Astrocyte (in vitro differentiated cells and primary cell): ENCODE measurements around the gene NLRP9. TPM values are rescaled to one million over a fixed set of nuclear protein-coding genes. Genes with fewer than 3 reads are reported as not detected.

Experiments used
- DNase-seq: peaks from one replicate; pipeline ENCODE4 v3.0.0-alpha.2; 2010; ENCODE audit warnings: low read depth
- FAIRE-seq: peaks from 2 replicates; lab custom pipeline; 2011; peaks lifted over from hg19 to GRCh38; lab: Jason Lieb, UNC
- H2AFZ ChIP-seq: 2 replicates; pipeline ENCODE4 v1.6.0; 2012; ENCODE audit warnings: low read depth, low read length, inconsistent platforms
- H3K27ac ChIP-seq: 2 replicates; pipeline ENCODE4 v1.5.1; 2011; ENCODE audit warnings: low read depth, low read length, inconsistent platforms
- H3K27me3 ChIP-seq: 2 replicates; pipeline ENCODE4 v1.6.0; 2011; ENCODE audit warnings: low read length, inconsistent platforms; ENCODE audit not compliant: insufficient read depth
- H3K36me3 ChIP-seq: 2 replicates; pipeline ENCODE4 v1.5.1; 2011; ENCODE audit warnings: low read length, inconsistent platforms; ENCODE audit not compliant: insufficient read depth
- H3K4me1 ChIP-seq: 2 replicates; pipeline ENCODE4 v1.5.1; 2011; ENCODE audit warnings: low read length, inconsistent platforms; ENCODE audit not compliant: insufficient read depth
- H3K4me2 ChIP-seq: 2 replicates; pipeline ENCODE4 v1.6.0; 2012; ENCODE audit warnings: low read length, inconsistent platforms
- H3K4me3 ChIP-seq: 2 replicates; pipeline ENCODE4 v1.5.1; 2011; ENCODE audit warnings: low read depth, mild to moderate bottlenecking, low read length, inconsistent platforms; ENCODE audit not compliant: insufficient read depth
- H3K79me2 ChIP-seq: 2 replicates; pipeline ENCODE4 v1.6.0; 2012; ENCODE audit warnings: mild to moderate bottlenecking, low read length, inconsistent platforms; ENCODE audit not compliant: insufficient read depth
- H3K9ac ChIP-seq: 2 replicates; pipeline ENCODE4 v1.6.0; 2012; ENCODE audit warnings: mild to moderate bottlenecking, low read length, inconsistent platforms
- H3K9me3 ChIP-seq: 2 replicates; pipeline ENCODE4 v1.5.1; 2012; ENCODE audit warnings: low read depth, mild to moderate bottlenecking, low read length, inconsistent platforms; ENCODE audit not compliant: insufficient read depth
- H4K20me1 ChIP-seq: 2 replicates; pipeline ENCODE4 v1.6.0; 2012; ENCODE audit warnings: low read length, inconsistent platforms; ENCODE audit not compliant: insufficient read depth
- H3K27ac Mint-ChIP-seq: one replicate; pipeline ENCODE4 v1.8.0; 2021; ENCODE audit warnings: mild to moderate bottlenecking, mixed read lengths; ENCODE audit not compliant: unreplicated experiment
- H3K27me3 Mint-ChIP-seq: one replicate; pipeline ENCODE4 v1.8.0; 2021; ENCODE audit warnings: low read depth, mixed read lengths; ENCODE audit not compliant: unreplicated experiment
- H3K36me3 Mint-ChIP-seq: one replicate; pipeline ENCODE4 v1.8.0; 2021; ENCODE audit warnings: low read depth, mixed read lengths; ENCODE audit not compliant: unreplicated experiment
- H3K4me1 Mint-ChIP-seq: one replicate; pipeline ENCODE4 v1.8.0; 2021; ENCODE audit warnings: low read depth, mixed read lengths; ENCODE audit not compliant: unreplicated experiment
- H3K4me3 Mint-ChIP-seq: one replicate; pipeline ENCODE4 v1.8.0; 2021; ENCODE audit warnings: mild to moderate bottlenecking, moderate library complexity, mixed read lengths; ENCODE audit not compliant: unreplicated experiment
- H3K9me3 Mint-ChIP-seq: one replicate; pipeline ENCODE4 v1.8.0; 2021; ENCODE audit warnings: mild to moderate bottlenecking, mixed read lengths; ENCODE audit not compliant: unreplicated experiment
- EZH2 ChIP-seq: IDR thresholded peaks from 2 replicates; pipeline ENCODE4 v1.6.1; 2012; ENCODE audit warnings: mild to moderate bottlenecking, low read length, inconsistent platforms; ENCODE audit not compliant: insufficient read depth
- total RNA-seq: library from RNA; stranded (reverse); gene quantifications from 2 replicates; pipeline ENCODE4 v1.2.1, GENCODE V29; 2021
- TF ChIP-seq, protein P1 (sequence below): IDR thresholded peaks from 2 replicates; pipeline ENCODE4 v1.5.1; 2011; ENCODE audit warnings: low read depth, mild to moderate bottlenecking, inconsistent platforms, low read length, moderate library complexity; ENCODE audit not compliant: insufficient read depth

Gene NLRP9
- total RNA-seq, 1 donor from 2014 or later: not detected

GRCh38 chr19:55666343-55667005, 71.7 kb downstream of the NLRP9 start:
- Histone ChIP-seq H3K4me3 (no peak overlapping the region), H3K4me2 (no peak overlapping the region), H3K36me3 (peaks cover 32% of the 10 kb centered on the region), H3K27ac (no peak overlapping the region), H4K20me1 (peaks cover 97% of the 10 kb centered on the region), H3K79me2 (peaks cover 92% of the 10 kb centered on the region), H3K9me3 (no peaks in the 10 kb centered on the region), H2AFZ (no peak overlapping the region), H3K9ac (no peak overlapping the region), H3K27me3 (no peaks in the 10 kb centered on the region), H3K4me1 (no peaks in the 10 kb centered on the region)
- TF ChIP-seq, protein P1, sequence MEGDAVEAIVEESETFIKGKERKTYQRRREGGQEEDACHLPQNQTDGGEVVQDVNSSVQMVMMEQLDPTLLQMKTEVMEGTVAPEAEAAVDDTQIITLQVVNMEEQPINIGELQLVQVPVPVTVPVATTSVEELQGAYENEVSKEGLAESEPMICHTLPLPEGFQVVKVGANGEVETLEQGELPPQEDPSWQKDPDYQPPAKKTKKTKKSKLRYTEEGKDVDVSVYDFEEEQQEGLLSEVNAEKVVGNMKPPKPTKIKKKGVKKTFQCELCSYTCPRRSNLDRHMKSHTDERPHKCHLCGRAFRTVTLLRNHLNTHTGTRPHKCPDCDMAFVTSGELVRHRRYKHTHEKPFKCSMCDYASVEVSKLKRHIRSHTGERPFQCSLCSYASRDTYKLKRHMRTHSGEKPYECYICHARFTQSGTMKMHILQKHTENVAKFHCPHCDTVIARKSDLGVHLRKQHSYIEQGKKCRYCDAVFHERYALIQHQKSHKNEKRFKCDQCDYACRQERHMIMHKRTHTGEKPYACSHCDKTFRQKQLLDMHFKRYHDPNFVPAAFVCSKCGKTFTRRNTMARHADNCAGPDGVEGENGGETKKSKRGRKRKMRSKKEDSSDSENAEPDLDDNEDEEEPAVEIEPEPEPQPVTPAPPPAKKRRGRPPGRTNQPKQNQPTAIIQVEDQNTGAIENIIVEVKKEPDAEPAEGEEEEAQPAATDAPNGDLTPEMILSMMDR: no peak
- no peak for TF ChIP-seq EZH2
- no peak for DNase-seq
- H3K4me3 Mint-ChIP-seq: no peak overlapping the region
- H3K36me3 Mint-ChIP-seq: peaks cover 19% of the 10 kb centered on the region
- H3K27ac Mint-ChIP-seq: no peak overlapping the region
- H3K9me3 Mint-ChIP-seq: peaks cover 1% of the 10 kb centered on the region
- FAIRE-seq: no peak
- H3K4me1 Mint-ChIP-seq: peaks cover 8% of the 10 kb centered on the region
- H3K27me3 Mint-ChIP-seq: no peaks in the 10 kb centered on the region

DNA sequence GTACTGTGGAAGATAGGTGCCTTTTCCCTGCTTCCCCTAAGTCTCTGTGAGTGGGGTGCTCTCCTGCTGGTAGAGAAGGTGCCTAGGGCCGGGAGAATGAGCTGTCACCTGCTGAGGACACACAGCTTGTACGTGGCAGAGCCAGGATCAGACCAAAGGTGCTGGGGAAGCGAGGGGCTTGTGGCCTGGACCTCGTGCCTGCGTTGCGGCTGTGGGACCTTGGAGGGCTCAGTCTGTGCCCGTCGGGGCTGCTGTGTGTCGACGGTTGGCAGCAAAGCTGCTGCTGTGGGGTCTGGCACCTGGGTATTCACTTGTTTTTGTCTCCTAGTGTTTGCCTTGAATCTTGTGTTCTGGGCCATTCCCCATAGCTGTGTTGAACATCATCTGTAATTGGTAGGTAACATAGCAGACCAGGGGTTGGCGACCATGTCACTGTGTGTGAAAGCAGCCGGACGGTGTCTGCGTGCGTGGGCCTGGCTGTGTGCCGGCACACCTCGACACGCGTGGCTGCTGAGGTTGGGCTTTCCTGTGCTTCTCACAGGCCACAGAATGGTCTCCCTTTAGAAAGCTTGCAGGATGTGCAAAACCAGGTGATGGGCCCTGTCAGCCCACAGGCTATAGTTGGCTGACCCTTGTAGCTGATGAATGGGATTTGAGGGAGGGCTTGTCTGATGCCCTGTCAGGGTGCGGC, 74.2 kb downstream of the NLRP9 start:
- H2AFZ ChIP-seq: no peak overlapping the region
- DNase-seq (no peak), FAIRE-seq (no peak)
- H3K9ac ChIP-seq: no peak overlapping the region
- no peak overlapping the region for H3K27ac ChIP-seq
- H3K27ac Mint-ChIP-seq: no peak overlapping the region
- no peak for TF ChIP-seq EZH2
- TF ChIP-seq, protein P1: no peak
- peaks cover 14% of the 10 kb centered on the region for H3K4me1 Mint-ChIP-seq
- peaks cover 97% of the 10 kb centered on the region for H4K20me1 ChIP-seq
- H3K4me2 ChIP-seq: no peak overlapping the region
- peaks cover 92% of the 10 kb centered on the region for H3K79me2 ChIP-seq
- peaks cover 16% of the 10 kb centered on the region for H3K36me3 Mint-ChIP-seq
- no peak overlapping the region for H3K4me3 Mint-ChIP-seq
- H3K4me3 ChIP-seq: no peak overlapping the region
- no peaks in the 10 kb centered on the region for H3K4me1 ChIP-seq
- H3K9me3 ChIP-seq: no peaks in the 10 kb centered on the region
- H3K27me3 Mint-ChIP-seq: no peaks in the 10 kb centered on the region
- H3K9me3 Mint-ChIP-seq: no peaks in the 10 kb centered on the region
- H3K27me3 ChIP-seq: no peaks in the 10 kb centered on the region
- peaks cover 29% of the 10 kb centered on the region for H3K36me3 ChIP-seq

- no peaks in the 10 kb centered on the region for H3K9me3 ChIP-seq
- DNase-seq (no peak), FAIRE-seq (no peak)
- H3K9ac ChIP-seq: no peak overlapping the region
- no peaks in the 10 kb centered on the region for H3K9me3 Mint-ChIP-seq
- peaks cover 25% of the 10 kb centered on the region for H3K4me1 Mint-ChIP-seq
- no peak overlapping the region for H3K27ac ChIP-seq
- no peak overlapping the region for H2AFZ ChIP-seq
- peaks cover 29% of the 10 kb centered on the region for H3K36me3 ChIP-seq
- H3K4me1 ChIP-seq: peaks cover 15% of the 10 kb centered on the region
- peaks cover 93% of the 10 kb centered on the region for H3K79me2 ChIP-seq
- no peak overlapping the region for H3K27ac Mint-ChIP-seq
- H3K4me3 Mint-ChIP-seq: no peak overlapping the region
- no peak overlapping the region for H3K4me2 ChIP-seq
- no peak overlapping the region for H3K4me3 ChIP-seq
- no peaks in the 10 kb centered on the region for H3K27me3 ChIP-seq
- no peaks in the 10 kb centered on the region for H3K27me3 Mint-ChIP-seq
- peaks cover 16% of the 10 kb centered on the region for H3K36me3 Mint-ChIP-seq
- peaks cover 97% of the 10 kb centered on the region for H4K20me1 ChIP-seq
- no peak for TF ChIP-seq EZH2
- TF ChIP-seq, protein P1: no peak
Observed at GRCh38 chr19:55661826-55662225, 76.4 kb downstream of the NLRP9 start.
